DND-41 (cell line): ENCODE data around the gene NCAPH2.

Experiments used
- ATAC-seq: fragments of 200-7000 bp; cut with Tn5 transposase; 3 replicates; pipeline ENCODE4 v1.9.1; 2021; ENCODE audit warnings: low read depth; ENCODE audit not compliant: insufficient read depth
- DNase-seq: peaks from one replicate; pipeline ENCODE4 v3.0.0-alpha.2; 2020
- H2AFZ ChIP-seq: 2 replicates; pipeline ENCODE4 v1.6.0; 2012; ENCODE audit warnings: low read depth, low read length
- H3K27ac ChIP-seq: 2 replicates; pipeline ENCODE4 v1.5.1; 2012; ENCODE audit warnings: low read length, inconsistent platforms
- H3K27me3 ChIP-seq: fragments of 200-600 bp; sonication (generic); 2 replicates; pipeline ENCODE4 v1.6.0; 2012; ENCODE audit warnings: low read length, mild to moderate bottlenecking, inconsistent platforms; ENCODE audit not compliant: insufficient read depth, poor library complexity
- H3K36me3 ChIP-seq: 2 replicates; pipeline ENCODE4 v1.5.1; 2012; ENCODE audit warnings: low read length, inconsistent platforms; ENCODE audit not compliant: insufficient read depth
- H3K4me1 ChIP-seq: 2 replicates; pipeline ENCODE4 v1.5.1; 2012; ENCODE audit warnings: mild to moderate bottlenecking, low read length; ENCODE audit not compliant: insufficient read depth
- H3K4me2 ChIP-seq: 2 replicates; pipeline ENCODE4 v1.6.0; 2012; ENCODE audit warnings: mild to moderate bottlenecking, moderate library complexity, low read length, inconsistent platforms; ENCODE audit not compliant: insufficient read depth
- H3K4me3 ChIP-seq, 2 experiments: fragments of 200-600 bp in 1 of 2; shearing (Covaris generic) in 1 of 2; 2 replicates each; pipeline ENCODE4 v1.5.1; 2012 to 2016; ENCODE audit warnings: inconsistent platforms in 2 of 2, low read length in 2 of 2, mild to moderate bottlenecking in 2 of 2, low read depth in 1 of 2, moderate library complexity in 1 of 2
- H3K79me2 ChIP-seq: 2 replicates; pipeline ENCODE4 v1.6.0; 2012; ENCODE audit warnings: low read length, inconsistent platforms; ENCODE audit not compliant: insufficient read depth
- H3K9ac ChIP-seq: 2 replicates; pipeline ENCODE4 v1.6.0; 2012; ENCODE audit warnings: low read depth, mild to moderate bottlenecking, inconsistent platforms, low read length, moderate library complexity
- H3K9me3 ChIP-seq: 2 replicates; pipeline ENCODE4 v1.5.1; 2012; ENCODE audit warnings: low read length, moderate library complexity, mild to moderate bottlenecking, inconsistent platforms; ENCODE audit not compliant: insufficient read depth, severe bottlenecking
- H4K20me1 ChIP-seq: 2 replicates; pipeline ENCODE4 v1.6.0; 2012; ENCODE audit warnings: low read length; ENCODE audit not compliant: insufficient read depth
- CTCF ChIP-seq: IDR thresholded peaks from 2 replicates; pipeline ENCODE4 v1.5.1; 2012; ENCODE audit warnings: borderline replicate concordance, low read length, moderate library complexity, mild to moderate bottlenecking; ENCODE audit not compliant: poor library complexity, severe bottlenecking; ENCODE audit errors: extremely low read depth
- EZH2 ChIP-seq: IDR thresholded peaks from 3 replicates; pipeline ENCODE4 v1.6.1; 2012; ENCODE audit warnings: borderline replicate concordance, low read depth, mild to moderate bottlenecking, moderate library complexity, low read length, inconsistent platforms; ENCODE audit not compliant: severe bottlenecking

The NCAPH2 gene

GRCh38 chr22:50483977-50484853 is 23.8 kb upstream of the NCAPH2 start:
- no peaks in the 10 kb centered on the region for H3K79me2 ChIP-seq
- DNase-seq (no peak), ATAC-seq (no peak)
- H3K4me3 ChIP-seq: no peak overlapping the region
- no peak overlapping the region for H3K9ac ChIP-seq
- no peak overlapping the region for H2AFZ ChIP-seq
- no peak overlapping the region for H3K27ac ChIP-seq
- no peaks in the 10 kb centered on the region for H3K27me3 ChIP-seq
- H3K9me3 ChIP-seq: no peaks in the 10 kb centered on the region
- TF ChIP-seq CTCF (no peak), EZH2 (no peak)
- H4K20me1 ChIP-seq: no peaks in the 10 kb centered on the region
- H3K4me2 ChIP-seq: no peak overlapping the region
- H3K4me1 ChIP-seq: no peaks in the 10 kb centered on the region
- no peaks in the 10 kb centered on the region for H3K36me3 ChIP-seq

- ATAC-seq: no peak; the same call in 2 of the 3 replicates
- no peaks in the 10 kb centered on the region for H3K9me3 ChIP-seq
- no peak for DNase-seq
- TF ChIP-seq CTCF: no peak
- no peak overlapping the region for H3K4me2 ChIP-seq
- H3K27ac ChIP-seq: no peak overlapping the region
- H3K4me3 ChIP-seq: no peak overlapping the region
- H2AFZ ChIP-seq: no peak overlapping the region
- H4K20me1 ChIP-seq: no peaks in the 10 kb centered on the region
- H3K9ac ChIP-seq: no peak overlapping the region
- H3K79me2 ChIP-seq: no peaks in the 10 kb centered on the region
- H3K36me3 ChIP-seq: no peaks in the 10 kb centered on the region
- no peaks in the 10 kb centered on the region for H3K27me3 ChIP-seq
- H3K4me1 ChIP-seq: no peaks in the 10 kb centered on the region
Measured at GRCh38 chr22:50485221-50486131, 22.5 kb upstream of the NCAPH2 start.

- Histone ChIP-seq H3K27ac (no peak within 1 kb of the TSS), H4K20me1 (no peaks in the 10 kb centered on the region), H3K4me3 (no peak within 1 kb of the TSS), H3K9ac (no peak within 1 kb of the TSS), H3K36me3 (no peaks in the 10 kb centered on the region), H2AFZ (no peak within 1 kb of the TSS), H3K27me3 (no peaks in the 10 kb centered on the region), H3K4me1 (no peaks in the 10 kb centered on the region), H3K9me3 (no peaks in the 10 kb centered on the region), H3K79me2 (no peaks in the 10 kb centered on the region), H3K4me2 (no peak within 1 kb of the TSS)
- DNase-seq (no peak), ATAC-seq (no peak)
- no peak for TF ChIP-seq EZH2
- TF ChIP-seq CTCF: no peak
Measured at GRCh38 chr22:50486561-50487289, 21.3 kb upstream of the NCAPH2 start, which contains the start of gene MIOX. Gene MIOX, plus strand, starts transcription at chr22:50486859. Its CDS starts 39 bp downstream, at chr22:50486898.
